ENCODE measurements around the gene XG.
"Not testable (repeated sequence)": the region's sequence is repeated elsewhere in the genome, so short reads cannot be mapped to it uniquely, and the experiment has no call there.

Gene XG

GRCh38 chrX:2733286-2733685 lies 18.6 kb upstream of the XG start:
- no peak for TF ChIP-seq CTCF (IDR thresholded peaks at IDR 0.05; ENCODE audit: control insufficient read depth, insufficient read depth, low read depth, low read length, missing control alignments)
- no peak overlapping the region for H3K4me3 ChIP-seq (ENCODE audit: control insufficient read depth, low read depth, low read length)
- DNase-seq (ENCODE audit: low read depth), result no peak

GRCh38 chrX:2735270-2735669 lies 16.6 kb upstream of the XG start:
- DNase-seq (ENCODE audit: low read depth), result no peak
- no peak for TF ChIP-seq CTCF (IDR thresholded peaks at IDR 0.05; ENCODE audit: control insufficient read depth, insufficient read depth, low read depth, low read length, missing control alignments)
- H3K4me3 ChIP-seq (ENCODE audit: control insufficient read depth, low read depth, low read length), result no peak overlapping the region

GRCh38 chrX:2740672-2741071 lies 11.2 kb upstream of the XG start:
- no peak for TF ChIP-seq CTCF (IDR thresholded peaks at IDR 0.05; ENCODE audit: control insufficient read depth, insufficient read depth, low read depth, low read length, missing control alignments)
- H3K4me3 ChIP-seq (ENCODE audit: control insufficient read depth, low read depth, low read length), result no peak overlapping the region
- no peak for DNase-seq (ENCODE audit: low read depth)

GRCh38 chrX:2741386-2741785 lies 10.5 kb upstream of the XG start:
- H3K4me3 ChIP-seq (ENCODE audit: control insufficient read depth, low read depth, low read length), result no peak overlapping the region
- TF ChIP-seq CTCF (IDR thresholded peaks at IDR 0.05; ENCODE audit: control insufficient read depth, insufficient read depth, low read depth, low read length, missing control alignments), result no peak
- DNase-seq (ENCODE audit: low read depth), result no peak

GRCh38 chrX:2746250-2746649 lies 5.6 kb upstream of the XG start:
- not testable (repeated sequence) for H3K4me3 ChIP-seq (ENCODE audit: control insufficient read depth, low read depth, low read length); DNase-seq (ENCODE audit: low read depth)

- TF ChIP-seq CTCF (IDR thresholded peaks at IDR 0.05; ENCODE audit: control insufficient read depth, insufficient read depth, low read depth, low read length, missing control alignments), result no peak
Observed at GRCh38 chrX:2748171-2748814, 3.5 kb upstream of the XG start.

GRCh38 chrX:2748815-2749188 lies 3.0 kb upstream of the XG start:
- no peak overlapping the region for H3K4me3 ChIP-seq (ENCODE audit: control insufficient read depth, low read depth, low read length)
- no peak for DNase-seq (ENCODE audit: low read depth)
- no peak for TF ChIP-seq CTCF (IDR thresholded peaks at IDR 0.05; ENCODE audit: control insufficient read depth, insufficient read depth, low read depth, low read length, missing control alignments)

More at GRCh38 chrX:2748171-2748814, 3.5 kb upstream of the XG start:
- no peak overlapping the region for H3K4me3 ChIP-seq (ENCODE audit: control insufficient read depth, low read depth, low read length)
- DNase-seq (ENCODE audit: low read depth), result no peak

All from AG09309 (cell line).